ENCODE results near the gene MED1. TPM values are rescaled to one million over a fixed set of nuclear protein-coding genes. Genes with fewer than 3 reads are reported as not detected.

MED1 gene
- total and polyA plus RNA-seq, 7 donors: 4.2 to 22.5 (median 18.3) TPM

DNA sequence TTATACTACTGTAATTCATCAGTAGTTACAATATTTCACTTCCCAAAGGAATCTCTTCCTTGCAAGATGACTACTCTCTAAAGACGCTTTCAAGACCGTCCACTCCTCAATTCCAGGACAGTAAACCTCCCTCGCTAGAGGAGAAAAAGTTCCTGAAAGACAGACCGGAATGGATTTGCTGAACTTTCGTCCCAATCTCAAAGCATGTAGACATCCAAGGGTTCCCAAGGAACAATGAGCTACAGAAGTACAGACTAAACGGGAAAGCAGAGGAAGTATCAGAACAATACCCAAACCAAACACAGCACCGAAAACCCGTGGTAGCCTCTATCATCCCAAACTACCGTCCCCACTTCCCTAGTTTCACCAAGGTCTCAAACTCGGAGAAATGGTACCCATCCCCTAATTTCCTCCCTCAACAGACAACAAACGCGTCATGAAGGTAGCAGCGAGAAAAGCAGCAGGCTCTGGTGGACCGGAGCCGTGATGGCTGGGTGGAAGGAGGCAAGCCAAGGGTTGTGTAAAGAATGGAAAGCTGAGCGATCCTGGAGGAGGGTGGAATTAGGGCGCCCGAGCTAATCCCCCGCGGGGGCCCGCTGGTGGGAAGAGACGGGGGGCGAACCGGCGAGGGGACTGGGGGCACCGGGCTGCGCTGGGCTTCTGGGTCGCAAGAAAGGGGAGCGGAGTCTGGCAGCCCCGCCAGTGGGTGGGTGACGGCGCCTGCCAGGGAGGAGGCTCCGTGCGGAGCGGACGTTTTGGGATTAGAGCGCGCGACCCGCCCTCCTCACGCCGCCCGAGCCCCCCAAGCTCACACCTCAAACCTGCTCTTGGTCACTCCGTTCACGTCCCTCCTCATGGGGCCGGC is 50.3 kb downstream of the MED1 start:
- TF ChIP-seq, protein P1, sequence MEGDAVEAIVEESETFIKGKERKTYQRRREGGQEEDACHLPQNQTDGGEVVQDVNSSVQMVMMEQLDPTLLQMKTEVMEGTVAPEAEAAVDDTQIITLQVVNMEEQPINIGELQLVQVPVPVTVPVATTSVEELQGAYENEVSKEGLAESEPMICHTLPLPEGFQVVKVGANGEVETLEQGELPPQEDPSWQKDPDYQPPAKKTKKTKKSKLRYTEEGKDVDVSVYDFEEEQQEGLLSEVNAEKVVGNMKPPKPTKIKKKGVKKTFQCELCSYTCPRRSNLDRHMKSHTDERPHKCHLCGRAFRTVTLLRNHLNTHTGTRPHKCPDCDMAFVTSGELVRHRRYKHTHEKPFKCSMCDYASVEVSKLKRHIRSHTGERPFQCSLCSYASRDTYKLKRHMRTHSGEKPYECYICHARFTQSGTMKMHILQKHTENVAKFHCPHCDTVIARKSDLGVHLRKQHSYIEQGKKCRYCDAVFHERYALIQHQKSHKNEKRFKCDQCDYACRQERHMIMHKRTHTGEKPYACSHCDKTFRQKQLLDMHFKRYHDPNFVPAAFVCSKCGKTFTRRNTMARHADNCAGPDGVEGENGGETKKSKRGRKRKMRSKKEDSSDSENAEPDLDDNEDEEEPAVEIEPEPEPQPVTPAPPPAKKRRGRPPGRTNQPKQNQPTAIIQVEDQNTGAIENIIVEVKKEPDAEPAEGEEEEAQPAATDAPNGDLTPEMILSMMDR (IDR thresholded peaks at IDR 0.05): no peak
- TF ChIP-seq POLR2AphosphoS5 (IDR thresholded peaks at IDR 0.05) (no peak), POLR2A (IDR thresholded peaks at IDR 0.05) (no peak), EP300 (IDR thresholded peaks at IDR 0.05) (no peak)

DNA sequence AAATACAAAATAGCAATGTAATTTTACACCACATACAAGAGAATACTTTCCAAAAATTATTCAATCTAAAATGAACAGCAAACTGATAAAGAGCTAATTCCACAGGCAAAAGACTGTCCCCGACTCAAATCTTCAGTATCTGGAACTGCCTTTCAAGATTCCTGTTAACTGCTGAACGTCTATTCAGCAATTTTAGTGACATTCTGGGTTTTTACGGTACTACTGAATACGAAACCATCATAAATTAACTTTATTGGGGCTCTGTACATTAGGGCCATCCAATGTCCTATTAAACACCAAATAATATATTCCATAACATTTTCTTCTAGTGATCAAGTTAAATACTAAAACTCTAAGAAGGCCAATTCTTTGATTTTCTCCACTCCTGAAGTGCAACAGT is 51.3 kb downstream of the MED1 start:
- Histone ChIP-seq H3K36me3 (no peaks in the 10 kb centered on the region), H3K9me3 (no peaks in the 10 kb centered on the region), H3K4me3 (peak overlapping the region in 3 of 4 donors; percentile 91 to 98 (median 97)), H3K27me3 (no peaks in the 10 kb centered on the region), H3K4me1 (peaks cover 0 to 30% (median 22%) of the 10 kb centered on the region in 4 donors), H3K27ac (peak overlapping the region in 2 of 4 donors; percentile 91 to 94)
- intact Hi-C loops (cut with DNase I): loop anchor here (2.0 to 5.0 kb wide), 2 partner anchors 61 to 202 kb away; partner anchors contain the start of genes CACNB1 and CDK12
- no peak for DNase-seq
- WGBS, 2 donors: 21 to 52% methylated on average over 4 of the region's 4 CpGs
- TF ChIP-seq POLR2AphosphoS5 (IDR thresholded peaks at IDR 0.05) (no peak), EP300 (IDR thresholded peaks at IDR 0.05) (no peak), POLR2A (IDR thresholded peaks at IDR 0.05) (no peak)
- TF ChIP-seq, protein P1 (IDR thresholded peaks at IDR 0.05): no peak

More for the DNA sequence above, 50.3 kb downstream of the MED1 start:
- 1% methylated on average over 46 of the region's 46 CpGs for WGBS, 2 donors
- Histone ChIP-seq H3K9me3 (no peaks in the 10 kb centered on the region), H3K36me3 (peaks cover 0 to 9% (median 0%) of the 10 kb centered on the region in 4 donors), H3K4me1 (peaks cover 0 to 30% (median 22%) of the 10 kb centered on the region in 4 donors), H3K4me3 (peak overlapping the region; percentile 78 to 98 (median 94)), H3K27me3 (no peaks in the 10 kb centered on the region), H3K27ac (peak overlapping the region; percentile 90 to 94 (median 91))
- intact Hi-C loops (cut with DNase I): loop anchor here (2.0 to 5.0 kb wide), 2 partner anchors 60 to 203 kb away; partner anchors contain the start of genes CACNB1 and CDK12
- DNase-seq: peak; percentile 65

DNA sequence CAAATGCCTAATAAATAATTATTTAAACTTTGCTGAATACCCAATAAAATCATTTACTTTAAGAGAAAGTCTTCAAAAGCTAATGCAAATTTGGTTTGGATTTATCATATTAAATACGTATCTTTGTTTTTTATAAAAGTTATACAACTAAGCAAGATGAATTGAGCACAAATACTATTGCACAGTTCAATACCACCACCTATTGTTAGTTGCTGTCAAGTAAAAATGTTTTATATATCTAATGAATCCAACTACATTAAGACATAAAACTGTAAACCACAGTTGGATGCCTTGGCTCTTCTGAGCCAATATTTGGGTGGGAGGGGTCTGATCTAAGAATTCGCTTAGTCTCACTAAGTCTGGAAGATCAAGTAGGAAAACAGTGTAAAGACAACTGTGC is 57.3 kb downstream of the MED1 start:
- 73 to 77% methylated on average over 2 of the region's 2 CpGs for WGBS, 2 donors
- H3K27ac ChIP-seq: no peak overlapping the region

DNA sequence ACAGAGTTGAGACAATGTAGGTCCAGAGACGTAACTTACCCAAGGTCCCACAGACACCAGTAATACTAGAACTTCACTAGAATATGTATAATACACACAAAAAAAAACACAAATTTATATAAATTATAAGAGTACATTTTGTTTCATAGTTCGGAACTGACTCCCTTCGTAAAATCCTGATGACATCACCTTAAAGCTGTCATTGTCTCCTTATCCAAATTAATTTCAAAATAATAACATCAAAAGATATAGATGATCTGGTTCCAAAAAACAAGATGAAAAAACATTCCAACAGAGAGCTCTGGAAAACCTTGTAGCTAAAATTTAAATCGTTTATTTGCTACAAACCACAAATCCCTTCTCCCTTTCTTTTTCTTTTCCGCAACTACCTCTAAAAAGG is 59.6 kb downstream of the MED1 start:
- H3K4me1 ChIP-seq: peaks cover 0 to 14% (median 6%) of the 10 kb centered on the region in 4 donors
- DNase-seq: no peak
- no peak overlapping the region for H3K27ac ChIP-seq
- H3K36me3 ChIP-seq: peaks cover 0 to 13% (median 0%) of the 10 kb centered on the region in 4 donors
- intact Hi-C loops (cut with DNase I): no loop called here
- no peaks in the 10 kb centered on the region for H3K9me3 ChIP-seq
- WGBS, 2 donors: 84 to 90% methylated on average over 5 of the region's 5 CpGs
- no peaks in the 10 kb centered on the region for H3K27me3 ChIP-seq
- TF ChIP-seq POLR2AphosphoS5 (IDR thresholded peaks at IDR 0.05): no peak
- TF ChIP-seq, protein P1 (IDR thresholded peaks at IDR 0.05): no peak
- TF ChIP-seq EP300 (IDR thresholded peaks at IDR 0.05): no peak
- no peak for TF ChIP-seq POLR2A (IDR thresholded peaks at IDR 0.05)
- no peak overlapping the region for H3K4me3 ChIP-seq

More for the DNA sequence above, 57.3 kb downstream of the MED1 start:
- peaks cover 0 to 19% (median 9%) of the 10 kb centered on the region in 4 donors for H3K4me1 ChIP-seq
- intact Hi-C loops (cut with DNase I): no loop called here
- TF ChIP-seq, protein P1 (IDR thresholded peaks at IDR 0.05): no peak
- TF ChIP-seq EP300 (IDR thresholded peaks at IDR 0.05) (no peak), POLR2AphosphoS5 (IDR thresholded peaks at IDR 0.05) (no peak), POLR2A (IDR thresholded peaks at IDR 0.05) (no peak)
- H3K36me3 ChIP-seq: no peaks in the 10 kb centered on the region
- no peak overlapping the region for H3K4me3 ChIP-seq
- no peaks in the 10 kb centered on the region for H3K27me3 ChIP-seq
- no peaks in the 10 kb centered on the region for H3K9me3 ChIP-seq
- DNase-seq: no peak
